Measurements from ENCODE around the gene SECTM1. TPM values are rescaled to one million over a fixed set of nuclear protein-coding genes. Genes with fewer than 3 reads are reported as not detected.

The SECTM1 gene
- total and polyA plus RNA-seq, 2 experiments from 2014 or later: 0.21 to 1.3 TPM

DNA sequence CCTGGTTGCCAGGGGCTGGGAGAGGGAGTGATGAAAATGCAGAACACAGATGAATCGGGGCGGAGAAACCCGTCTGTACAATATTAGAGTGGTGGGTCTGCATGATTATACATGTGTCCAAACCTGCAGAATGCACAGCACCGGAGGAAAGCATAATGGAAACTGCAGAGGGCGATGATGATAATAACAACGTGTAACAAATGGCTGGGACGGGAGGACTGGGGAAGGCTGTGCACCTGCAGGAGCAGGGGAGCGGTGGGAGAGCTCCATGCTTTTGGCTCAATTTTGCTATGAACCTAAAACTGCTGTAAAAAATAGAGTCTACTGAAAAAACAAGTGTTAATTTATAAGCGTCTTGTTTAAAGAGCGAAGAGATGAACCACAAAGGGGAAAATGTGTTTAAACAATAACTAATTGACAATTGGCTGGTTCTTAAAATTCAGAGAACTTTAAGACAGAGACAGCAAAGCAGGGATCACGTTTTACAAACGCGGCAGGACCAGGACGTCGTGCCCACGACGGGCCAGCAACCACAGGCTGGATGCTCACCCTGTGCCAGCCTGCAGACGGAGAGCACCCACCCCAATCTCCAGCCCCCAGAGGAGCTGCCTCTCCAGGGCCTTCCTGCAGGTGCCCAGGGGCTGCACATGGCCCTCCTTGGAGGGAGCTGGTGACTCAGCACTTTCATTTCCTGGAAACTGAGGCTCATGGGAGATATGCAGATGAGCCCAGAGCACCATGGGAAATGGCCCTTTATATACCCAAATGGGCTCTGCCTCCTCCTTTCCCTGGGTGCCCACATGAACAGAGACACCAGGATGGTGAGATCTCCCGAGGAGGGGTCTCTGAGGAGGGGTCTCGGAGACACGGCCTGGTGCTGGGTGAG, 25.1 kb upstream of the SECTM1 start, which contains the start of gene TEX19:
Gene TEX19, plus strand, starts transcription at position 783 of the 886 bp plus-strand sequence. CDS start 2,904 bp downstream, outside the sequence.
- Histone ChIP-seq H3K79me2 (replicated peaks; ENCODE audit: insufficient read depth) (no peaks in the 10 kb centered on the region), H3K4me1 (ENCODE audit: insufficient read depth) (no peaks in the 10 kb centered on the region), H3K9me2 (ENCODE audit: insufficient read depth) (no peaks in the 10 kb centered on the region), H3K27me3 (ENCODE audit: insufficient read depth) (no peaks in the 10 kb centered on the region), H3K36me3 (ENCODE audit: insufficient read depth) (no peaks in the 10 kb centered on the region), H3K4me2 (no peak within 1 kb of the TSS), H3F3A (replicated peaks; ENCODE audit: low read depth) (no peaks in the 10 kb centered on the region), H4K20me1 (replicated peaks; ENCODE audit: insufficient read depth) (no peaks in the 10 kb centered on the region), H3K27ac (ENCODE audit: low read depth) (no peak within 1 kb of the TSS), H3K4me3 (no peak within 1 kb of the TSS), H2AFZ (peak within 1 kb of the TSS; percentile 80; the same call in 1 of the 2 replicates)
- peaks cover 20% of the 10 kb centered on the region for H3K4me1 Mint-ChIP-seq
- H3K27me3 Mint-ChIP-seq (ENCODE audit: insufficient read depth, low read depth, poor library complexity): peaks cover 15% of the 10 kb centered on the region
- peak; percentile 50 for DNase-seq (ENCODE audit: low spot score)
- H3K36me3 Mint-ChIP-seq (ENCODE audit: low read depth): no peaks in the 10 kb centered on the region
- TF ChIP-seq POLR2AphosphoS5 (IDR thresholded peaks at IDR 0.05; ENCODE audit: low read depth): no peak
- TF ChIP-seq, protein P1, sequence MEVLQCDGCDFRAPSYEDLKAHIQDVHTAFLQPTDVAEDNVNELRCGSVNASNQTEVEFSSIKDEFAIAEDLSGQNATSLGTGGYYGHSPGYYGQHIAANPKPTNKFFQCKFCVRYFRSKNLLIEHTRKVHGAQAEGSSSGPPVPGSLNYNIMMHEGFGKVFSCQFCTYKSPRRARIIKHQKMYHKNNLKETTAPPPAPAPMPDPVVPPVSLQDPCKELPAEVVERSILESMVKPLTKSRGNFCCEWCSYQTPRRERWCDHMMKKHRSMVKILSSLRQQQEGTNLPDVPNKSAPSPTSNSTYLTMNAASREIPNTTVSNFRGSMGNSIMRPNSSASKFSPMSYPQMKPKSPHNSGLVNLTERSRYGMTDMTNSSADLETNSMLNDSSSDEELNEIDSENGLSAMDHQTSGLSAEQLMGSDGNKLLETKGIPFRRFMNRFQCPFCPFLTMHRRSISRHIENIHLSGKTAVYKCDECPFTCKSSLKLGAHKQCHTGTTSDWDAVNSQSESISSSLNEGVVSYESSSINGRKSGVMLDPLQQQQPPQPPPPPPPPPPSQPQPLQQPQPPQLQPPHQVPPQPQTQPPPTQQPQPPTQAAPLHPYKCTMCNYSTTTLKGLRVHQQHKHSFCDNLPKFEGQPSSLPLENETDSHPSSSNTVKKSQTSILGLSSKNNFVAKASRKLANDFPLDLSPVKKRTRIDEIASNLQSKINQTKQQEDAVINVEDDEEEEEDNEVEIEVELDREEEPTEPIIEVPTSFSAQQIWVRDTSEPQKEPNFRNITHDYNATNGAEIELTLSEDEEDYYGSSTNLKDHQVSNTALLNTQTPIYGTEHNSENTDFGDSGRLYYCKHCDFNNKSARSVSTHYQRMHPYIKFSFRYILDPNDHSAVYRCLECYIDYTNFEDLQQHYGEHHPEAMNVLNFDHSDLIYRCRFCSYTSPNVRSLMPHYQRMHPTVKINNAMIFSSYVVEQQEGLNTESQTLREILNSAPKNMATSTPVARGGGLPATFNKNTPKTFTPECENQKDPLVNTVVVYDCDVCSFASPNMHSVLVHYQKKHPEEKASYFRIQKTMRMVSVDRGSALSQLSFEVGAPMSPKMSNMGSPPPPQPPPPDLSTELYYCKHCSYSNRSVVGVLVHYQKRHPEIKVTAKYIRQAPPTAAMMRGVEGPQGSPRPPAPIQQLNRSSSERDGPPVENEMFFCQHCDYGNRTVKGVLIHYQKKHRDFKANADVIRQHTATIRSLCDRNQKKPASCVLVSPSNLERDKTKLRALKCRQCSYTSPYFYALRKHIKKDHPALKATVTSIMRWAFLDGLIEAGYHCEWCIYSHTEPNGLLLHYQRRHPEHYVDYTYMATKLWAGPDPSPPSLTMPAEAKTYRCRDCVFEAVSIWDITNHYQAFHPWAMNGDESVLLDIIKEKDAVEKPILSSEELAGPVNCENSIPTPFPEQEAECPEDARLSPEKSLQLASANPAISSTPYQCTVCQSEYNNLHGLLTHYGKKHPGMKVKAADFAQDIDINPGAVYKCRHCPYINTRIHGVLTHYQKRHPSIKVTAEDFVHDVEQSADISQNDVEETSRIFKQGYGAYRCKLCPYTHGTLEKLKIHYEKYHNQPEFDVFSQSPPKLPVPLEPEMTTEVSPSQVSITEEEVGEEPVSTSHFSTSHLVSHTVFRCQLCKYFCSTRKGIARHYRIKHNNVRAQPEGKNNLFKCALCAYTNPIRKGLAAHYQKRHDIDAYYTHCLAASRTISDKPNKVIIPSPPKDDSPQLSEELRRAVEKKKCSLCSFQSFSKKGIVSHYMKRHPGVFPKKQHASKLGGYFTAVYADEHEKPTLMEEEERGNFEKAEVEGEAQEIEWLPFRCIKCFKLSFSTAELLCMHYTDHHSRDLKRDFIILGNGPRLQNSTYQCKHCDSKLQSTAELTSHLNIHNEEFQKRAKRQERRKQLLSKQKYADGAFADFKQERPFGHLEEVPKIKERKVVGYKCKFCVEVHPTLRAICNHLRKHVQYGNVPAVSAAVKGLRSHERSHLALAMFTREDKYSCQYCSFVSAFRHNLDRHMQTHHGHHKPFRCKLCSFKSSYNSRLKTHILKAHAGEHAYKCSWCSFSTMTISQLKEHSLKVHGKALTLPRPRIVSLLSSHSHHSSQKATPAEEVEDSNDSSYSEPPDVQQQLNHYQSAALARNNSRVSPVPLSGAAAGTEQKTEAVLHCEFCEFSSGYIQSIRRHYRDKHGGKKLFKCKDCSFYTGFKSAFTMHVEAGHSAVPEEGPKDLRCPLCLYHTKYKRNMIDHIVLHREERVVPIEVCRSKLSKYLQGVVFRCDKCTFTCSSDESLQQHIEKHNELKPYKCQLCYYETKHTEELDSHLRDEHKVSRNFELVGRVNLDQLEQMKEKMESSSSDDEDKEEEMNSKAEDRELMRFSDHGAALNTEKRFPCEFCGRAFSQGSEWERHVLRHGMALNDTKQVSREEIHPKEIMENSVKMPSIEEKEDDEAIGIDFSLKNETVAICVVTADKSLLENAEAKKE (CRISPR knock-in tag; IDR thresholded peaks at IDR 0.05): no peak
- TF ChIP-seq, protein P2, sequence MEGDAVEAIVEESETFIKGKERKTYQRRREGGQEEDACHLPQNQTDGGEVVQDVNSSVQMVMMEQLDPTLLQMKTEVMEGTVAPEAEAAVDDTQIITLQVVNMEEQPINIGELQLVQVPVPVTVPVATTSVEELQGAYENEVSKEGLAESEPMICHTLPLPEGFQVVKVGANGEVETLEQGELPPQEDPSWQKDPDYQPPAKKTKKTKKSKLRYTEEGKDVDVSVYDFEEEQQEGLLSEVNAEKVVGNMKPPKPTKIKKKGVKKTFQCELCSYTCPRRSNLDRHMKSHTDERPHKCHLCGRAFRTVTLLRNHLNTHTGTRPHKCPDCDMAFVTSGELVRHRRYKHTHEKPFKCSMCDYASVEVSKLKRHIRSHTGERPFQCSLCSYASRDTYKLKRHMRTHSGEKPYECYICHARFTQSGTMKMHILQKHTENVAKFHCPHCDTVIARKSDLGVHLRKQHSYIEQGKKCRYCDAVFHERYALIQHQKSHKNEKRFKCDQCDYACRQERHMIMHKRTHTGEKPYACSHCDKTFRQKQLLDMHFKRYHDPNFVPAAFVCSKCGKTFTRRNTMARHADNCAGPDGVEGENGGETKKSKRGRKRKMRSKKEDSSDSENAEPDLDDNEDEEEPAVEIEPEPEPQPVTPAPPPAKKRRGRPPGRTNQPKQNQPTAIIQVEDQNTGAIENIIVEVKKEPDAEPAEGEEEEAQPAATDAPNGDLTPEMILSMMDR (conservative IDR thresholded peaks at IDR 0.05; ENCODE audit: low read depth in 2 of 2): 0 out of 4 replicates have a peak, but pooled peaks of 1 of the 2 experiments have one; percentile 8
- TF ChIP-seq STAT1 (IDR thresholded peaks at IDR 0.05; ENCODE audit: unreplicated experiment): no peak
- no peak for TF ChIP-seq EZH2phosphoT487 (IDR thresholded peaks at IDR 0.05; ENCODE audit: unreplicated experiment)
- no peaks in the 10 kb centered on the region for H3K9me3 Mint-ChIP-seq
- no peak within 1 kb of the TSS for H3K27ac Mint-ChIP-seq
- no peak for ATAC-seq
- no peak within 1 kb of the TSS for H3K4me3 Mint-ChIP-seq
